HG02981 (cell line): ENCODE data around the gene FANK1.
"Not testable (repeated sequence)": the region's sequence is repeated elsewhere in the genome, so short reads cannot be mapped to it uniquely, and the experiment has no call there.

Experiments
- ATAC-seq: cut with Tn5 transposase; IDR thresholded peaks from one replicate; pipeline ENCODE4 v1.9.1; 2021; ENCODE audit warnings: mild to moderate bottlenecking, moderate library complexity; ENCODE audit not compliant: unreplicated experiment

The FANK1 gene

GRCh38 chr10:125886914-125887512 lies 9.4 kb upstream of the FANK1 start:
- ATAC-seq = no peak

- not testable (repeated sequence) for ATAC-seq
These were observed 6.9 kb upstream of the FANK1 start for GRCh38 chr10:125889441-125889840.

- not testable (repeated sequence) for ATAC-seq
These were observed 4.0 kb upstream of the FANK1 start for GRCh38 chr10:125892402-125892801.

GRCh38 chr10:125894176-125894575 lies 2.2 kb upstream of the FANK1 start:
- ATAC-seq = not testable (repeated sequence)

GRCh38 chr10:125895130-125896087 lies 955 bp upstream of the FANK1 start:
- peak; percentile 51 for ATAC-seq

- not testable (repeated sequence) for ATAC-seq
These were observed 953 bp downstream of the FANK1 start for GRCh38 chr10:125897317-125897716.

- not testable (repeated sequence) for ATAC-seq
These were observed 4.6 kb downstream of the FANK1 start for GRCh38 chr10:125900963-125901362.

- not testable (repeated sequence) for ATAC-seq
These were observed 6.8 kb downstream of the FANK1 start for GRCh38 chr10:125903135-125903640.

GRCh38 chr10:125905069-125905994 lies 9.0 kb downstream of the FANK1 start:
- ATAC-seq = not testable (repeated sequence)

- ATAC-seq = not testable (repeated sequence)
These were observed 11.2 kb downstream of the FANK1 start for GRCh38 chr10:125907598-125907997.

- not testable (repeated sequence) for ATAC-seq
These were observed 12.4 kb downstream of the FANK1 start for GRCh38 chr10:125908813-125909212.

GRCh38 chr10:125909491-125909890 lies 13.1 kb downstream of the FANK1 start:
- not testable (repeated sequence) for ATAC-seq

GRCh38 chr10:125911145-125911544 lies 14.8 kb downstream of the FANK1 start:
- no peak for ATAC-seq

- ATAC-seq = no peak
These were observed 15.6 kb downstream of the FANK1 start for GRCh38 chr10:125911990-125912389.

GRCh38 chr10:125913277-125913676 lies 16.9 kb downstream of the FANK1 start:
- ATAC-seq = not testable (repeated sequence)

GRCh38 chr10:125916977-125917376 lies 20.6 kb downstream of the FANK1 start:
- ATAC-seq = no peak

GRCh38 chr10:125917704-125918361 lies 21.5 kb downstream of the FANK1 start:
- ATAC-seq = not testable (repeated sequence)

- not testable (repeated sequence) for ATAC-seq
These were observed 25.4 kb downstream of the FANK1 start for GRCh38 chr10:125921643-125922306.

- no peak for ATAC-seq
These were observed 29.0 kb downstream of the FANK1 start for GRCh38 chr10:125925262-125925834.
